GM19193 (cell line): Measurements from ENCODE around the gene RBP4.

Experiments
- POLR2A ChIP-seq: IDR thresholded peaks from 4 replicates; pipeline ENCODE4 v1.6.1; 2011; ENCODE audit not compliant: insufficient read depth, insufficient read length; ENCODE audit errors: extremely low read depth

Gene RBP4

DNA sequence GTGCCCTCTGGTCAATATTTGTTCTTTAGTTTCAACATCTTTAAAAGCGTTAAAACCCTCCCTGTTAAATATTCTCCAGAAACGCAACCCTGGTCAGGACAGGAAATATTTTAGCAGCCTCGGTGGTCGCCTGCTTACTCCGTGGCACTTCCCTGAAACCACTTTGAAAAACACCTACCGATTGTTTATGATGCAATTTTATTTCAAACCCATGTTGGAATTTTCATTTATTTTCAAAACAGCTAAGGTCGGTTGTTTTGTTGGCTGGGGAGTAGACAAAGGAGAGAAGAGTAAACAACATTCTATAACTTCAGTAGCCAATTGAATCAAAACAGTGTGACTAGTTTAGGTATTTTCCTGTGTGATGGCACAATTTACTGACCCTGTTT lies 733 bp upstream of the RBP4 start:
- TF ChIP-seq POLR2A, result no peak

DNA sequence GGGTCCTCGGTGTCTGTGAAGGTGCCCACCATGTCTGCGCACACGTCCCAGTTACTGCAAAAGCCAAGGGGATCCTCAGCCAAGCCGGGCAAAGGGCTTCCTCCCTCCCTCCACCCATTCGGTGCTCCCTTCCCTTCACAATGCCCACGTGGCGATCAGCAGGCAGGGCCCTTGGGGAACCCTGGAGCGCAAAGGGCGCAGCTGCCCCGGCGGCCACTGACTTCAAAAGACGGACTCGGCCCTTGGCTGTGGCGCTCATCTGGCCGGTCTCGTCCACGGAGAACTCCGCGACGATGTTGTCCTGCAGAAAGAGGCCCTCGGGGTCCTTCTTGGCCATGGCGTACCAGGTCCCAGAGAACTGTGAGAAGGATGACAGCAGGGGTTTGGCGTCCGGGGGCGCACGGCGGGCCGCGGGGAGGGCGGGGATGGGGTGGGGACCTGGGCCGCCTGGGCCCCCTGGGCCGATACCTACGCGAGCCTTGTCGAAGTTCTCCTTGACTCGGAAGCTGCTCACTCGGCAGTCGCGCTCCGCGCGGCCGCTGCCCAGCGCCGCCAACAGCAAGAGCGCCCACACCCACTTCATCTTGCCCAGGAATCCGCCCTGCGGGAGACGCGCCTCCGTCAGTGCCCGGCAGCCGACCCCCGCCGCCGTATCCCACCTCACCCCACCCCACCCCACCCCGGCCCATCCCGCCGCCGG lies 439 bp downstream of the RBP4 start:
- no peak for TF ChIP-seq POLR2A

DNA sequence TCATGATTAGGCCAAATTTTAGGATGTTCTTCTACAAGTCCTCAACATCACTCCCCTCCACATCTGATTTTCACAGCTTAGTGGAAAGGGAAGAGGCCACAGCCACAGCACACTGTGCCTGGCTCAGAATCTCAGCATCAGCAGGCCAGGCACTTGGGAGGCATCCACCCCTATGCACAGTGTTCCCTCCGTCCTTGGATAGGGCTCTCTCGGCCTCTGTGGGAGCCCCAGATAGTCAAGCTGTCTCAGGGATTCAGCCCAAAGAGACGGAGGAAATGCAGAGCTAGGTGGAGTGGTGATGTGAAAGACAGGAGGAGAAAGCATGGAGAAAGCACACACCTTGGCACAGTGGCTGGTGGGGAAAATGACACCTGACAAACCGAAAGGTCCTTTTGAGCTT lies 1.3 kb downstream of the RBP4 start:
- TF ChIP-seq POLR2A, result no peak

DNA sequence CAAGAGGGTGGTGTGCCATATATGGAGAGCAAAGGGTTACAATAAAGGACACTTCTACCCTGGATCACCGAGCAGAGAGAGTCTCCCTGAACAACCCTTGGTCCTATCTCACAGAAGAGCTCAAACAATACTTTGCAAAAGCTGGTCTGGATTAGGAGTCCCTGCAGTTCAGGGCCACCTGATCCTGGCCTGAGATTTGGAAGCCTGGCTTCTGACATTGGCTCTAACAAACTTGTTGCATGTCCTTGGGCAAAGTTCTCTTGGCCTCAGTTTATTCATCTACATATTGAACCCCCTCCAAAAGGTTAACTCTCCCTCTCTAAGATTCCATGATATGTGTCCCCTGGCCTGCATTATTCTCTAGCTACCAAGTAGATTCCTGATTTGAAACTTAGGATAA lies 1.7 kb downstream of the RBP4 start:
- no peak for TF ChIP-seq POLR2A

DNA sequence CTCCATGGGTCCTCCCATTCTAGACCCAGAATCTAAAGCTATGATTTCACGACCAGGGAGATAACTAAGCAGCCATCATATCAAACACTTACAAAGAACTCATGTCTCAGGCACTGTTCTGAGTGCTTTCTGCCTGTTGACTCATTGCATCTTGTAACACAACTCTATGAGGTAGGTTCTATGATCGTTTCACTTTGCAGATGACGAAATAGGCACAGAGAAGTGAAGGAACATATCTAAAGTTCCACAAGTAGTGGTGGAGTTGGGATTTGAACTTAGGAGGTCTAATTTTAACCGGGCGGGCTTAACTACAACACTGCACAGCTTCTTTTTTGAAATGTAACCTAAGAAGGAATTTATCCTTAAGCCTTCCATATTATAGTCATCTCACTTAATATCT lies 2.9 kb downstream of the RBP4 start:
- TF ChIP-seq POLR2A, result no peak

DNA sequence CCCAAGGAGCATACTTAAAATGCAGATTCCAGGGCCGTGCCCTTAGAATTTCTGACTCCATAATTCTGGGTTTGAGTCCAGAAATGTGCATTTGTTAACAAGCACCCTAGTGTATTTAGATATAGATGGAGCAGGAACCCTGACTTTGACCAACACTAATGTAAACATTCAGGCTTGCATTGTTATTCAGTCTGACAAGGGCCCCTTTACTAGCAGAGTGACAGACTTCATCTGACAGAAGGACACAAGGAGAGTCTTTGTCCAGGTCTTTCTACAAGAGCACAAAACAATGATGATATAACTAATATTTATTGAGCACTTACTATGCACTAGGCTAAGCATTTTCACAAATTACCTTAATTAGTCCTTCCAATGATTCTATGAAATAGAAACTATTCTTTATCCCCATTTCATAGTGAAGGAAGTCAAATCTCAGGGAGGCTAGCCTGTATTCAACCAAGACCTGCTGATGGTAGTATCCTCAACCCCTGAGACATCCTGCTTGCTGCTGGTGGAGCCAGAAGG lies 3.9 kb downstream of the RBP4 start:
- TF ChIP-seq POLR2A, result no peak

DNA sequence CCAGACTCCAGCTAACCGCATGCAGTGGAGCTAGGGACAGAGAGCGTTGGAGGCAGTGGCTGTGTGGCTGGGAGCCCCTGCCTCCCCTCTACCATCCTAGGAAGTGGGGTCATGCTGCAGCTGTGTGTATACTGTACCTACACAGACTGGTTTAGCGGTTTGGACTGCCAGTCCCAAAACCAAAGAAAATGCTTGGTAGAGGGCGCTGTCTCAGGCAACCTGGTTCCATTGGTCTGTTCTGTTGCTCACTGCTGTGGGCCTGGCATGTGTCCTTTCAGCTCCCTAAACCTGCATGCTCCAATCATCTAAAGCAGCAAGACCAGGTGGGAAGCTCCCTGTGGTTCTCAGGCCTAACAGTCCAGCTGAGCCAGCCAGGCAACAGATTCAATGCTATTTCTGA lies 4.5 kb downstream of the RBP4 start:
- no peak for TF ChIP-seq POLR2A

DNA sequence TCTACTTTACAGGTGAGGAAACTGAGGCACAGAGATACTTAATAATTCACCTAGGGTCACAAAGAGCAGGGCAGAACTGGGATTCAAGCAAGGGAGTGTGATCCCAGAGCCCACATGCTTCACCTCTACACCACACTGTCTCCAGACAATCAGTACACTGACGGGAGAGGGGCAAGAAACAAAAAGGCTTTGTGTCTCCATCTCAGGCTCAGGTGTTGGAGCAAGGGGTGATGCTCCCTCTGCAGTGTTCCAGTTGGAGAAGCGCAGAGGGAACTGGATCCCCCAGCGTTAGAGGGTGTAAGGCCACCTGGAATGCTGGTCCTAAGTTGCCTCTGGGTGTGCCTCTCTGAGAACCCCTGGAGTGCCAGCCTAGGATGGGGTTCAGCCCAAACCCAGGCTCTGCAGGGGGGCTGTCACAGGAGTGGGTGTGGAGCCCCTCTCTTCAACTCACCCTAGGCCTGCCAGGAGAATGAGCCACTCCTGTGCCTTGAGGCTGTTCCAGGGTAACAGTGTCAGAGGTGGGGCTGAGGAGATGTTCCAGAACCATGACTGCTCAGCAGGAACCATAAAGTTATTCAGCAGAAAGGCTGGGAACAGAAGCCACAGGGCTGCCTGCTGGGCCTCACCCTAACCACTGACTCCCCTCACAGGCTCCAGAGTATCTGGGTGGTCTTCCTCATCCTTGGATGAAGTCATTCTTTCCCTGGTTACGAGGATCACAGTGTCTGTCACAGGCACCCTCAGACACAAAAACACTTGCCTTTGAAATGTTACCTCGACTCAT lies 5.5 kb downstream of the RBP4 start:
- TF ChIP-seq POLR2A, result no peak

DNA sequence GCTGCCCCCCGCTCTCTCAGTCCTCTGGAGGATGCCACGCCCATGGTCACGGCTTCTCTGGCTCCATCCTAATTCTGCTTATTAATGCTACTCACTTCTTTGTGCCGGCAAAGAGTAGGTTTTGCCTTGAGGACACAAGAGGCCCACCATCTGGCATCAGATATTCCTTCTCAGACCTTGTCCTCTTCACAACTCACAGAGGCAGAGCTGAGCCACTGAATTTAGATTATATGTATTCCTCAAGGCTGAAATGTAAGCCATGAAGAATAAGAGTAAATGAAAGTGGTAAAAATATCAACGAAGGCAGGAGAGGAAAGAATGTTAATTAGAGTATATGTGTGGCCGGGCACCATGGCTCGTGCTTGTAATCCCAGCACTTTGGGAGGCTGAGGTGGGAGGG lies 6.5 kb downstream of the RBP4 start:
- no peak for TF ChIP-seq POLR2A

DNA sequence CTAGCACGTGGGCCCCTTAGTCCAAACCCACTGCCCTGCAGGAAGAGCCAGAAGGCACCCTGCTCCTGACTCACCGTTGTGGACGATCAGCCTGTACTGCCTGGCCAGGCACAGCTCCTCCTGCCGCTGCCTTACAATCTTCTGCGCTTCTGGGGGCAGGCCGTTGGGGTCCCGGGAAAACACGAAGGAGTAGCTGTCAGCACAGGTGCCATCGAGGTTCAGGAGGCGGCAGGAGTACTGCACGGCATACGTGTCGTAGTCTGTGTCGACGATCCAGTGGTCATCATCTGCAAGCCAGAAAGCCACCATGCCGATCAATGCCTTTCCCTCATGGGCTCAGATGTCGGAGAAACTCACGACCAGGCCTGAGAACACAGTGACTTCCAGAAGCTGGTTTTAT lies 7.3 kb downstream of the RBP4 start:
- no peak for TF ChIP-seq POLR2A

DNA sequence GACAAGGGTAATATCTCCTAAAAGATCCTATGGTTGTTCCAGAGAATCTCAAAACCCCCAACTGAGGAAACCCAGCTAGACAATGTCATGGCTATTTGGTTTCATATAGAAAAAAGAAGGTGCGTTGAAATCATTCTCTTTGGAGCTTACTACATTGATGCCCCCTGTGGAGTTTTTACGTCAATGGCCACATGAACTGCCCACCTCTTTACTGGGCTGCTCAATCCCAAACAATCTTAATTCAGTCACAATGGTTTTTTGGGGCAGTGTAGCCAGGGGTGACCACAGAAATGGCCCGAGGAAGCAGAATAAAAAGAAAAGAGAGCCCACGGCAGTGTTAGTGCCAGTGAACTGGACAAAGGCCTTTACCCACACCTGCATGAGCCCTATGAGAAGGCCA lies 7.8 kb downstream of the RBP4 start:
- TF ChIP-seq POLR2A, result no peak

DNA sequence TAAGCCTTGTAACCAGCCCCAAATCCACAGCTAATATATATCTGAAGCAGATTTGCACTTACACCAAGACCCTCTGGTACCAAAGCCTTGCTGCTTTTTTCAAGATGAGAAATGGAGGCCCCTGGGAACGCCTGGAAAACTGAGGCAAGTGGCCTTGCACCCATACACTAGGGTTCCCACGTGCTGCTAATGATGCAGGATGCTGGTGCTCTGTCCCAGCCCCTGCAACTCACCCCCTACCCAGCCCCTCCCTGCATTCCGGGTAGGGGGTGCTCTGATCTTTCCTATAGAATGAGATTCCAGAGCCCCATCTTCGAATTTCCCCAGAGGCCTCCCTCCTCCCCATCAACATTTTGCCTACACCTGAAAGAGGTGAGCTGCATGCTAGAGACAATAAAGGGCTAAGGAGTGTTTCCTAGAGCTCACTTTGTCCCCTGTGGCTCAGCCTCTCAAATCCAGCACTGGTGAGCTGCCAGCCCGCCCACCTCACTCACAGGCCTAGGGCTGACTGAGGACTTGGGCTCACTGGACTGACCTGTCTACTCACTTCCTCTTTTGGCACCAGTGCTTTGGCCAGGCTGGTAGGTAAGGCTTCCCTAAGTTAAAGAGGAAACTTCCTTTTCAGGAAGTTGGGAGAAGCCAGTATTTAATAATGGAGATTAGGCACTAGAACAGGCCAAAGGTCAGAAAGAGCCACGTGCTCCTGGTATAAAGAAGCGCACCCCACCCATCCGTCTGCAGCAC lies 9.8 kb downstream of the RBP4 start:
- TF ChIP-seq POLR2A, result no peak

DNA sequence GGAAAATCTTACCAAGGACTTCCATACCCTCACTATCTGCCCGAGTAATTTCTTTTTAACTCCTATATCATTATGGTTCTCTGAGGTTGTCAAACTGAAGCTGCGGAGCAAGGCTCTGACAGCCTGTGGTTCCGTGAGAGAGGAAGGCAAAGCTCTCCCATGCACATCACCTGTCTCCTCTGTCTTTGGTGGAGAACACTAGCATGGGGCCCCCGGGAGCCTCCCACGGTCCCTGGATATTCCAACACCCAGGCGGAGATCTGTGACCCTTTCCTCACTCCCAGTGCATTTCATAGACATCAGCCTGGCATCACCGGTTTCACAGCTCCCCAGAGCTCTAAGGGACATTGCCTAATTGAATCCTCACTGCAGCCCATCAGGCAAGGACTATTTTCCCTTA lies 10.4 kb downstream of the RBP4 start:
- TF ChIP-seq POLR2A, result no peak

DNA sequence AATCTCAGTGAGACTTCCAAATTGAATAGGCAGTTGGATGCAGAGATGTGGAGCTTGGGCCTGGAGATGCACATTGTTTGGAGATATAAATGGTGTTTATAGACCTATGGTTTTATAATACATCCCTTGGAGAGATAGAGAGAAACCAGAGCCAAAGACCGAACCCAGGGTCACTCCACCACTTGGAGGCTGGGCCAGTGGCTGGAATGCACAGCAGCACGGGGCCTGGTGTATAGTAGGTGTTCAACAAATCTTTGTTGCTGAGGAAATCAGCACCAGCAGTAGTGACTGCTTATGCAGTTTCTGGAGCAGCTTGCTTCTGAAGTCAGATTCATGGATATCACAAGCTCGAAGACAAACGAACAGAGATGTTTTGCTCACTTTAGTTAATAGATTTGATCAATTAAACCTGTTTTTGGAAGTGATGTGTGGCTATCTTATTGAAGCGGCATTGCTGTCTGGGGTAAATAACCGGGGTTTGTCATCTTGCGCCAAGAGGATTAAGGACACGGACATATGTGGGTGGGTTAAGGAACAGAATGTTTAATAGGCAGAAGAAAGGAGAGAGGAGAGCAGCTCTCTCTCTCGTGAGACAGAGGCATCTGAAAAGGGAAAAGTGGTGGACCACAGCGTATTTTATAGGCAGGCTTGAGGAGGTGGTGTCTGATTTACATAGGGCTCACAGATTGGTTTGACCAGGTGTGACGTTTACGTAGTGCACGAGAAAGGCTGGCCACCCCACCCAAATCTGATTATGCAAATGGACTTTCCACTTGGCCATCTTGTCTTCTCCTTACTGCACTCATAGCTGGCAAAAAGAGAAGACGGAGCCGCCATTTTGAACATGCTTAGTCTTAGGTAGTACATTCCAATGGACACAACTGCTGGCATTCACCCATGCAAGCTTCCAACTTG lies 11.1 kb downstream of the RBP4 start:
- TF ChIP-seq POLR2A, result no peak
